GM23338 (cell line): ENCODE results near the gene TMEM39A.

Source experiments
- CREB1 ChIP-seq: fragments of 250-450 bp; sonication (Bioruptor Pico); IDR thresholded peaks from 2 replicates; pipeline ENCODE4 v1.5.0; 2020; ENCODE audit warnings: low read depth, mild to moderate bottlenecking, moderate library complexity
- EZH2 ChIP-seq: fragments of 200-600 bp; sonication (generic); IDR thresholded peaks from one replicate; pipeline ENCODE4 v1.8.0; 2017; ENCODE audit warnings: antibody characterized with exemption, mild to moderate bottlenecking, low read depth; ENCODE audit not compliant: unreplicated experiment
- EZH2phosphoT487 ChIP-seq: fragments of 200-600 bp; sonication (generic); IDR thresholded peaks from one replicate; pipeline ENCODE4 v1.8.1; 2018; ENCODE audit warnings: antibody characterized with exemption; ENCODE audit not compliant: unreplicated experiment
- JUNB ChIP-seq: IDR thresholded peaks from one replicate; pipeline ENCODE4 v1.6.1; 2016; ENCODE audit warnings: antibody characterized with exemption; ENCODE audit not compliant: unreplicated experiment
- NANOG ChIP-seq: IDR thresholded peaks from 2 replicates; pipeline ENCODE4 v1.6.1; 2016; ENCODE audit warnings: antibody characterized with exemption, borderline replicate concordance
- POLR2AphosphoS5 ChIP-seq: IDR thresholded peaks from 2 replicates; pipeline ENCODE4 v1.6.1; 2016; ENCODE audit warnings: antibody characterized with exemption, low read depth
- REST ChIP-seq: IDR thresholded peaks from one replicate; pipeline ENCODE4 v1.6.1; 2018; ENCODE audit warnings: antibody characterized with exemption; ENCODE audit not compliant: unreplicated experiment
- STAT1 ChIP-seq: IDR thresholded peaks from one replicate; pipeline ENCODE4 v1.6.1; 2016; ENCODE audit warnings: antibody characterized with exemption; ENCODE audit not compliant: unreplicated experiment
- ZNF114 ChIP-seq: fragments of 250-450 bp; sonication (Bioruptor Pico); IDR thresholded peaks from 2 replicates; pipeline ENCODE4 v1.5.0; 2020; ENCODE audit warnings: mild to moderate bottlenecking, moderate library complexity
- TF ChIP-seq, protein P1 (sequence below), 2 experiments: fragments of 200-600 bp in 1 of 2; sonication (generic) in 1 of 2; conservative IDR thresholded peaks; 2 replicates each; pipeline versions ENCODE4 v1.5.1 to v1.6.1; 2016 to 2017; ENCODE audit warnings: antibody characterized with exemption in 2 of 2, low read depth in 2 of 2, mild to moderate bottlenecking in 2 of 2, moderate library complexity in 1 of 2

- TF ChIP-seq ZNF114, result no peak
- TF ChIP-seq EZH2phosphoT487, result no peak
- no peak for TF ChIP-seq JUNB
- TF ChIP-seq, protein P1, sequence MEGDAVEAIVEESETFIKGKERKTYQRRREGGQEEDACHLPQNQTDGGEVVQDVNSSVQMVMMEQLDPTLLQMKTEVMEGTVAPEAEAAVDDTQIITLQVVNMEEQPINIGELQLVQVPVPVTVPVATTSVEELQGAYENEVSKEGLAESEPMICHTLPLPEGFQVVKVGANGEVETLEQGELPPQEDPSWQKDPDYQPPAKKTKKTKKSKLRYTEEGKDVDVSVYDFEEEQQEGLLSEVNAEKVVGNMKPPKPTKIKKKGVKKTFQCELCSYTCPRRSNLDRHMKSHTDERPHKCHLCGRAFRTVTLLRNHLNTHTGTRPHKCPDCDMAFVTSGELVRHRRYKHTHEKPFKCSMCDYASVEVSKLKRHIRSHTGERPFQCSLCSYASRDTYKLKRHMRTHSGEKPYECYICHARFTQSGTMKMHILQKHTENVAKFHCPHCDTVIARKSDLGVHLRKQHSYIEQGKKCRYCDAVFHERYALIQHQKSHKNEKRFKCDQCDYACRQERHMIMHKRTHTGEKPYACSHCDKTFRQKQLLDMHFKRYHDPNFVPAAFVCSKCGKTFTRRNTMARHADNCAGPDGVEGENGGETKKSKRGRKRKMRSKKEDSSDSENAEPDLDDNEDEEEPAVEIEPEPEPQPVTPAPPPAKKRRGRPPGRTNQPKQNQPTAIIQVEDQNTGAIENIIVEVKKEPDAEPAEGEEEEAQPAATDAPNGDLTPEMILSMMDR (conservative IDR thresholded peaks at IDR 0.05; ENCODE audit: low read depth in 2 of 2), result no peak
- no peak for TF ChIP-seq POLR2AphosphoS5
- no peak for TF ChIP-seq REST
- TF ChIP-seq EZH2, result no peak
- no peak for TF ChIP-seq NANOG
- no peak for TF ChIP-seq CREB1 (CRISPR knock-in tag)
- TF ChIP-seq STAT1, result no peak
These were observed 45.5 kb downstream of the TMEM39A start for GRCh38 chr3:119417771-119418512.
